Ovary (tissue), 3 donors: ENCODE measurements around the gene HIP1.
"Not testable (repeated sequence)": the region's sequence is repeated elsewhere in the genome, so short reads cannot be mapped to it uniquely, and the experiment has no call there.

Experiments
- EP300 ChIP-seq: sonication (generic); formaldehyde crosslinking; IDR thresholded peaks from one replicate; pipeline ENCODE4 v1.6.1; 2017; ENCODE audit warnings: antibody characterized with exemption
- POLR2A ChIP-seq: fragments of 450-650 bp; IDR thresholded peaks from one replicate; pipeline ENCODE4 v1.6.1; 2017; ENCODE audit warnings: antibody characterized with exemption, mild to moderate bottlenecking, moderate library complexity
- TF ChIP-seq, protein P1 (sequence below), 3 donors: fragments of 450-650 bp in 2 of 3; fragments of 200-600 bp in 1 of 3; IDR thresholded peaks; one replicate each; pipeline versions ENCODE4 v1.5.1 to v1.8.0; 2016 to 2022; ENCODE audit warnings: antibody characterized with exemption in 3 of 3, mild to moderate bottlenecking in 1 of 3
- donor health status: DM: no; HTN: no; CAD: no.

GRCh38 chr7:75485355-75485978, 253.3 kb downstream of the HIP1 start:
- TF ChIP-seq POLR2A, EP300: not testable (repeated sequence)
- TF ChIP-seq, protein P1, sequence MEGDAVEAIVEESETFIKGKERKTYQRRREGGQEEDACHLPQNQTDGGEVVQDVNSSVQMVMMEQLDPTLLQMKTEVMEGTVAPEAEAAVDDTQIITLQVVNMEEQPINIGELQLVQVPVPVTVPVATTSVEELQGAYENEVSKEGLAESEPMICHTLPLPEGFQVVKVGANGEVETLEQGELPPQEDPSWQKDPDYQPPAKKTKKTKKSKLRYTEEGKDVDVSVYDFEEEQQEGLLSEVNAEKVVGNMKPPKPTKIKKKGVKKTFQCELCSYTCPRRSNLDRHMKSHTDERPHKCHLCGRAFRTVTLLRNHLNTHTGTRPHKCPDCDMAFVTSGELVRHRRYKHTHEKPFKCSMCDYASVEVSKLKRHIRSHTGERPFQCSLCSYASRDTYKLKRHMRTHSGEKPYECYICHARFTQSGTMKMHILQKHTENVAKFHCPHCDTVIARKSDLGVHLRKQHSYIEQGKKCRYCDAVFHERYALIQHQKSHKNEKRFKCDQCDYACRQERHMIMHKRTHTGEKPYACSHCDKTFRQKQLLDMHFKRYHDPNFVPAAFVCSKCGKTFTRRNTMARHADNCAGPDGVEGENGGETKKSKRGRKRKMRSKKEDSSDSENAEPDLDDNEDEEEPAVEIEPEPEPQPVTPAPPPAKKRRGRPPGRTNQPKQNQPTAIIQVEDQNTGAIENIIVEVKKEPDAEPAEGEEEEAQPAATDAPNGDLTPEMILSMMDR (IDR thresholded peaks at IDR 0.05), result not testable (repeated sequence)
